NCI-H146 treated with DMSO at 0.1 percent for 48 hours (cell line): ENCODE results near the gene ASXL3.

Experiments used
- DNase-seq: peaks from one replicate; lab custom pipeline; 2025; ENCODE audit not compliant: unreplicated experiment; lab: John Stamatoyannopoulos, UW

Gene ASXL3

DNA sequence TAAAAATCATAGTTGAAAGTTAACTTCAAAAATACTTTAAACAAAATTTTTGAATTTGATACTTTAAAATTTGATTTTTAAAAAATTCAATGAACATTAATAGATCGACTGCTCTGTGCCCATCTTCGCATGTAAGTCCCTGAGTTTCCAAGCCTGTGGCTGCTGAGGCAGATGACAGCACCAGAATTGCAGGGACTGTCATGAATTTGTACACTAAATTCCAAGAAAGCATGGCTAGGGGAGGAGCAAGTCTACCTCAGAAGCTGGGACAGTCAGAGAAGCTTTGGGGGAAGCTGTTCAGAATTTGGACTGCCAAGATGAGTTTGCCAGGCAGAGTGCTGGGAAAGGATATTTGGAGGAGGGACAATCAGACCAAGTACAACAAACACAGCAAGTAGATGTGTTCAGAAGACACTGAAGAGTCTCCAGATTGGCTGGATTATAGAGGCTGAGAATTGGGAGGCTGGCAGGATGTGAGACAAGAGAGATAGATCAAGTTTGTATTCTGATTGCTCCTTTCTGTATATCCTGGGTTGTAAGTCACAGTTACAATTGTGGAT lies 79.0 kb downstream of the ASXL3 start:
- no peak for DNase-seq

DNA sequence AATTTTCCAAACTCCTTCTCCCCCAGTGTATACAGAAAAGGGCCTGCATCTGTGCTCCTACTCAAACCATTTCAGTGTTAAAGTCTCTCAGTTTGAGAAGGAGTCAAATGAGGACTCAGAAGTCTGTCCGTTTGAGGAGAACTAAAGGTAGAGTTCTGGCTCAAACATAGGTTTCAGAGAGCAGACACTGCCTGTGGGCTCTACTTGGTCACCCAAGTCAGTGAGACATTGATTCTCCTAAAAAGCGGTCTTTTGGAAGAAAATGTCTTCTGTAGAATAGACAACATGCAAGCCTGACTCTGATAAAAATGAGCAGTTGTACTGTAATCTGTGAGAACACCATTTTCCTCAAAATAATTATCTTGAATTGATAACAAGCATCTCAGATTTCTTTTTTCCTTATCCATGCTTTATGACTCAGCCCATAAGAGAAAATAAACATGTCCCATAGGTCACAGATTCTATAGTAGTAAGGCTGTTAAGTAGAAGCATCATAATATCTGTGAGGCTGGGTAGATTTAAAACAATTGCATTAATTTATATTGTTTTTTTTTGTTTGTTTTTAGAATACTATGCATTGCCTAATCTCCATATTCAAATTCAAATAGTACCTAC lies 82.8 kb downstream of the ASXL3 start:
- no peak for DNase-seq

DNA sequence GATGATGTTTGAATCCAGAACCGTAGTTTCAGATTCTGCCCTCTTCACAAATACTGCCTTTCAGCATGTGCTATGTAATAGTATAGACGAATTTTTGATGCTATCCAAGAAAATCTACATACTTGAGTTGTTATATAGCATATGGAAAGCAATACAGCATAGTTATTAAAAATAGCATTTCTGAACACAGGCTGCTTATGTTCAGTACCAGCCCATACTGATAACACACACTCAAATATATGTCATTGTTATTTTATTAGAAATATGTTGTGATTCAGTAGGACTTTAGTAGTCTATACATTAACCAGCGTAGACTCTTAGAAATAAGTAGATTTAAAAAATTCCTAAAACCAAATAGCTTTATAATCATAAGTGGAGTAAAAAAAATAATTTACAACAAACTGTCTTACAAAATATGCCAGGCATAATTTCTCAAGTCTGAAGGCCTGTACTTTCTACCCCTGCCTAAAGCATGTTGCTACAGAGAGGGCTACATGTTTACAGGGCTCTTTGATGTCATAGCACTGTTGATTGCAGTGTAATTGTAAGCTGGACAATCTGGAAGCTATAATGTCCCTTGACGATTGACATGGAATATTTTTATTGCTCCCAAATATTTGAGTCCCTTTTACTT lies 86.3 kb downstream of the ASXL3 start:
- DNase-seq: no peak

DNA sequence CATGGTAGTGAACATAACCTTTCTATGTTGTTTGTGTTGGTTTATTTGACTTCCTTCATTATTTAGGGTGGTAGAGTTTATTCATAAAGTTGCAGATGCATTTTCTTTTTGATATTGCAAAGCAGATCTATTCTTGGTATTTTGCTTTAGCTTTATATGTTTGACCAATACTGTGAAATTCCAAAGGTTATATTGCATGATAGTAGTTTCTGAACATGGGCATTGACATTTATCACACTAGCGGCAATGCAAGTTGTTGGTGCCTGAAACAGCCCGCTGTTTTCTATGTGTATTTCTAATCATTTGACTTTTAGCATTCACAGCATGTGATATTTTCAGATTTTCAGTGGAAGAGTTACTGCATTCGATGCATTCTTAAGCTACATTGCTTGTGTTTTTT lies 87.2 kb downstream of the ASXL3 start:
- DNase-seq: no peak

DNA sequence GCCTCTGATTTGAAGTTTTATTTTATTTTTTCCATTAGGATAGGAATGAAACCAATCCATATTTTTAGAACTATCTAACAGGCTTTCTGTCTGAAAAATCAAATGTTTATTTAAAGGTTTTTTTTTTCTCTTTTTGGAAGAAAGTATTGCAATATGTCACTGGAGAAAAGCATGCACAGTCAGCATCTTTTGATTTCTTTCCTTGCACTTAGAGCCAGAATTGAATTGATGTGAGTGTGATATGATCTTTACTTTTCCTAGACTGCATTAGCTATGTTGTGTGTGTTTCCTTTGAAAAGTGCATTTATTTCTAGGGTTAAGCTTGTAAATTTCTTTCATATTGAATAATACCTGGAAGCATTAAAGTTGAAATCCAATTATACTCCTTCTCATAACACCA lies 87.6 kb downstream of the ASXL3 start:
- DNase-seq: no peak

DNA sequence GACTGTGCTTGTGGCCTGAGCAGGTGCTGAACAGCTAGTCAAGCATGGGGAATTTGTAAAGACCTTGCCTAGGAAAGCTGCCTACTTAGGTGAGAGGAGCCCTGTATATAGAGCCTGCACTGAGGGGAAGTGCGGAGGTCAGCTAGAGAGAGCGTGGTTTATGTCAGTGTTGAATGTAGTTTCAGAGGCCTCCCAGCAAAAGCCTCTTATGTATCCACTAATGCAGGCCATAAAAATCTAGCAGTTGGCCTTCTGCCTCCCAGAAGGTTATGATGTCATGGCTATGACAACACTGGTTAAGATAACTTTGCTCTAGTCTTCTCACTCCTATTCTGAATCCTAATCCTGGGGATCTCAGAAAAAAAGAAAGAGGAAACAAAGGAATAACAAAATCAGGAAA lies 88.9 kb downstream of the ASXL3 start:
- DNase-seq: no peak

DNA sequence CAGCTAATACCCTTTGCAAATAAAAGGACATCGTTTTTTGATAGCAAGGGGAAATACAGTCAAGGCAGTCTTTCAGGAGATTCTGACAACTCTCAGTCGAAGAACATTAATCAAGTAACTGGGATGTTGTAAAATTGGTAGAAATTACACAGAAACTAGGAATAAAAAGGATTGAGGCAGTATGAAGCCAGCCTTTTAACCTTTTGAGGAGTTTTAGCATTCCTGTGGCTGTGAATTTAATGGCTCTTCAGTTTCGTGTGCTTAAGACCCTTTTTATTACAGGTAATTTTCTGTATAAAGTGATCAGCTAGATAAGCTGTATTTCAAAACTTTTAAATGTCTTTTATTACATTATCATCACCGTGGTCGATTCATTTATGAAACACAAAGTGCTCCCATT lies 91.6 kb downstream of the ASXL3 start:
- DNase-seq: no peak

DNA sequence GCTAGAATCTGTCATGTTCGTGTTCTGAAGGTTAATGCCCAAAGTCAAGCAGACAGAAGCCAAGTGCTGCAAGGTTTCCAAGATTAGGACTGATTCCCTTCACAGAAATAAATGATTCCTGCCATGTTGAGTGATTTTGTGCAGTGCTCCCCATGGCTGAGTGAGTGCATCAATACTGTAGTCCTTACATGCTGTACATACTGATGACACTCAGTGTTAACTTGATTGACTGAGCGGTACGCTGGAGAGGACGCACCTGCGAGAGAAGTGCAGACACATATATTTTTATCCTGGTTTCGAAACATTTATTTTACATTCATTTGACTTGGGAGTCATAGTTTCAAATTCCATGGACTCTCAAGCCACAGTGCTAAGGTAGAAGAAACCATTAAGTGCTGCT lies 92.0 kb downstream of the ASXL3 start:
- no peak for DNase-seq

DNA sequence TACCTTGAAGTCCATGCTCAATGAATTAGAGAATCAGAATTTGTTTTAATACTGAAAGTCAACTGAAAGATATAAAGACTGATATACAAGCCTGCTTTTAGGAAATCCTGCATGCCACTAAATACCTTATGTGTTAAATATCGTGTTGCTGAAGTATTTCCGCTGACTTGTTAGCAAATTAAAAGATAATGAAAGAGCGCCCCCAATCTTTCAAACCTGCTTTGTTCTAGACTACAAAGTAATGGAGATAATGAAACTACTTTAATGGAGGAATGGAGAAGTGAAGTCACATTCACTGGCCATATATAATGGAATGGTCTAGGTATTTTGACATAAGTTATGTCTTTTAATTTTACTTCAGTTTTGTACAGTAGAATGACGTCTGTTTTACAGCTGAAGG lies 95.7 kb downstream of the ASXL3 start:
- no peak for DNase-seq

DNA sequence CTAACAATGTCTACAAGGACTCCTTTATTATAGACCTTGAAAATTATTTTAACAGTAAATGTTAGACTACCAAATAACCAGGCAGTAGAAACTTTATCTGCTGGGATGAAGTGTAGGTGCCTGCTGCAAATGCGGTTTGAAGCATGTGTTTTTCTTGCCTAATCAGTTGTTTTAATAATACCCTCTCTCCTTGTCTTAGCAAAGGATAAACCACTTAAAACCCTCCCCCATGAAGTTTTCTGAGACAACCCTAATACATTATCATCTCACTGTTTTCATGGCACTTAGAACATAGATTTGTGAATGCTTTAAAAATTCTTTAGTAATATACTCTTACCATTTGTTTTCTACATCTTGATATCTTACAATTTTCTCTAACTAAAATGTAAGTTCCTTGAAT lies 98.6 kb downstream of the ASXL3 start:
- DNase-seq: no peak

DNA sequence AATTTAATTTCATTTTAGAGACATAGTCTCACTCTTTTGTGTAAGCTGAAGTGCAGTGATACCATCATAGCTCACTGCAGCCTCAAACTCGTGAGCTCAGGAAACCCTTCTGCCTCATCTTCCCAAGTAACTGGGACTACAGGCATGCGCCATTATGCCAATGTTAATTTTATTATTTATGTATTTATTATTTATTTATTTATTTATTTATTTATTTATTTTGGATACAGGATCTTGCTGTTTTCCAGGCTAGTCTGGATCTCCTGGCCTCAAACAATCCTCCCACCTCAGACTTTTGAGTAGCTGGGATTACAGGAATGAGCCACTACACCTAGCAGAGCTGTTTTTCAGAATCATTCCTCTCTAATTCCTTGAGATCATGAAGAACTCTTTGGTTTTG lies 99.9 kb downstream of the ASXL3 start:
- no peak for DNase-seq

DNA sequence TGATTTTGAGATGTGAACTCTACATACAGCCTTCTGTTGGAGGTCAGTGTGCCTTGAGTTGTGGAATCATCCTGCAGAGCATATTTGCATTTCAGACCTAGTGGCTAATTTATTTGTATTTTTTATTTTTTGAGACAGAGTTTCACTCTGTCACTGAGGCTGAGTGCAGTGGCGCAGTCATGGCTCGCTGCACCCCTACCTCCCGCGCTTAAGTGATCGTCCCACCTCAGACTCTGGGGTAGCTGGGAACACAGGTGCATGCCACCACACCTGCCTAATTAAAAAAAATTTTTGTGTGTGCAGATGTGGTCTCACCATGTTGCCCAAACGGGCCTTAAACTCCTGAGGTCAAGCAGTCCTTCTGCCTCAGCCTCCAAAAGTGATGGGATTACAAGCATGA lies 104.4 kb downstream of the ASXL3 start:
- DNase-seq: no peak

DNA sequence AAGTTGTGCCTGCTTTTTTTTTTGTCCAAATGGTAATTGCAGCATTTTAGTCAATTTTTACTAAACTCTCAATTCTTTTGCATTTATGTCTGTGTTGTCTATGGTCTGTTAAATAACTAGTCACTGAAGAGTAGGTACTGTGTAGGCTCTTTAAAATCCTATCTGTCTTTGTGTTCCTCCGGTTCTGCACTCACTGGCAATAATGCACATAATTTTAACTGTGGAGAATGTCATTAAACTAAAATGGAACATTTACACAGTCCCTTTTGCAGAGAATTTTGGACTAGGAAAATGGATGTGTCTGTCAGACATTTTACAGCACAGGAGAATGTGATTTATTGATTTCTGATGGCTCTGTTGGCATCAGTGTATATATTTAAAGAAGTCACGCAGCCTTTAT lies 116.6 kb downstream of the ASXL3 start:
- no peak for DNase-seq

DNA sequence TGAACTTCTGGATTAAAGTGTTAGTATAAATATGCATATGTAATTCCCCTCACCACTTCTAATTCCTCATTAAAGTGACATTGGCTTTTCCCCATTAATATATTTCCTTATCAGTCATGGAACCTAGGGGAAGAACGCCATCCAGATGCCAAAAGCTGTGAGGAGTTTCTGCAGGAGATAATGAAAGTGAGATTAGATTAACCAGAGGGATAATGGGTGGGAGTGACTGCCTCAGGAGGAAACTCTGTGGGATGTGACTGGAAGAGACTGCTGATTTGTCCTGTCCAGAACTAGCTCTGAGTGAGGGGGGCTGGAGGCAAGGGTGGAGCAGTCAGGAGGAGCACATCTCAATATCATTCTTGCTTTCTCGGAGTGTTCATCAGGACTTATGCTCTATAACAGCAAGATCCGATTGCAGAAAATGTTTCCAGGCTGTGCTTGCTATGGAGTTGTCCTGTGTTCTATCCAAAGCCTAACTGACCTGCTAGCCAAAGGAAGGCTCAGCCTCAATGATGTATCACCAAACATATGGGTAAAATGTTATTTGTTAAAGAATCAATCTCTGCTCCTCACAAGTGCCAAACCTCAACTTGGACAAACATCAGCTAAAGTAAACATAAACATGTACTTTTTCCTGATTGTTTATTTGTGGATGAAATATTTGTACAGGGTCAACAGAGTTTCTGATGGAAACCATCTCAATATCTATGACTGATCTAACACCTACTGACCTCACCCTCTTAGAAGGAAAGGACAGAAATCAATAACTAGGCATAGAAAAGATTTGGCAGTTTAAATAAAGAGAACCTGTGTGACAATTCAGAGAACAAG lies 118.5 kb downstream of the ASXL3 start:
- no peak for DNase-seq

DNA sequence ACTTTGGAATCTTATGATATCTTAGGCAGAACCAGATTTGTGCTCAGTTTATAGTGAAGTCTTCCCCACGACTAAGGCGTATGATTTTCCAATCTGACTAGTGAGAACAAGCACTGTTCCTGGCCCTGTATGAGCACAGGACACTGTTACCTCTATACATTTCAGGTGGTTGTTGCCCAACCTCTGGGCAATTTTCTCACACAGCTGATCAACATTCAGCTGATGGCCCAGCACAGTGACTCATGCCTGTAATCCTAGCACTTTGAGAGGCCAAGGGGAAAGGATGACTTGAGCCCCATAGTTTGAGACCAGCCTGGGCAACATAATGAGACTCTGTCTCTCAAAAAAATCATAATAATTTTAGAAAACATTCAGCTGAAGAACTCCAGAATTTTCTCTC lies 119.5 kb downstream of the ASXL3 start:
- DNase-seq: no peak

DNA sequence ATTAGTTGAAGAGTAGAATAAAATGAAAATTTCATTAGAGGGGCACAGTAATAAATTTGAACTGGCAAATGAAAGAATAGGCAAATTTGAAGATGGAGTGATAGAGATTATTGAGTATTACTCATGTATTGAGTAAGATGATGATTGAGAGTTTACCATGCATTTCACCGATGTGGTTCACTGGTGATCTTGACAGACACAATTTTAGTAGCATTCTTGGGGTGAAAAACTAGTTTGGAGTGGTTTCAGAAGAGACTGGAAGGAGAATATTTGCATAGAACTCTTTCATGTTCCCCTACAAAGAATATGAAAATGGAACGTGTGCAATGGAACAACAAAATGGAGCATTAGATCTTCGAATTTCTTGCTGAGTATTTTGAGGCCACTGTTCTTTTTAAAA lies 121.4 kb downstream of the ASXL3 start:
- DNase-seq: no peak

DNA sequence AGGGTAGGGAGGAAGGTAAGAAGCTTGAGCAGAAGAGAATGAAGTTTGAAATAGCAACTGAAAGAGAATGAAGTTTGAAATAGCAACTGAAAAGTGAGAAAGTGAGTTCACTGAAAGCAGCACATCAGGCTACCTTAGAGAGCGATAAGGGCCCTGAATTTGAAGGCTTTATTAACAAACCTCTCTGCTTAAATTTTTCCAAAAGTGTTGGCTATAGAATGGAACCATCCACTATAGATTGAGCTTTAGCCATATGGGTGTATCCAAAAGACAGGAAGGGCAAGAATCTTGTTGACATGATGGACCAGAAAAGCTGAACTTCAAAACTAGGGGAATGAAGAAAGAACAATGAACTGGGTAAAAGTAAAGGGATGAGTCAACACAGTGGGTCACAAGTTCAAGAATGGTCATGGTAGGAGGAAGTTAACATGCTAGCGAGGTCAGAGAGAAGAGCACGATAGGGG lies 122.5 kb downstream of the ASXL3 start:
- DNase-seq: no peak

DNA sequence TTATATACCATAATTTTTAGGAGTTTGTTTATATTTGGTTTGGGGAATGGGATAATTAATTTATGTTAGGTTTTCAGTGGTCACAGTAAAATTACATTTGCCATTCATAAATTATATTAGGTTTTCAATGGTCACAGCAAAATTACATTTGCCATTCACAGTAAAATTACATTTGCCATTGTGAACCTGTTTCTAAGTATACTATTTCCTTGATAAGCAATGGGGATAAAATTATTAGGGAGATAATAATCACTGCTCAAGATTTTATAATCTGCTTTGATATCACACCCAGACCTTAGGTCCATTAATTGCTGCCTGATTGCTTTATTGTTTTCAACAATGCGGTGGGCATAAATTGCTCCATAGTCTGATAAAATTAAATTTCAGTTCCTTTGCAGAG lies 124.6 kb downstream of the ASXL3 start:
- no peak for DNase-seq

DNA sequence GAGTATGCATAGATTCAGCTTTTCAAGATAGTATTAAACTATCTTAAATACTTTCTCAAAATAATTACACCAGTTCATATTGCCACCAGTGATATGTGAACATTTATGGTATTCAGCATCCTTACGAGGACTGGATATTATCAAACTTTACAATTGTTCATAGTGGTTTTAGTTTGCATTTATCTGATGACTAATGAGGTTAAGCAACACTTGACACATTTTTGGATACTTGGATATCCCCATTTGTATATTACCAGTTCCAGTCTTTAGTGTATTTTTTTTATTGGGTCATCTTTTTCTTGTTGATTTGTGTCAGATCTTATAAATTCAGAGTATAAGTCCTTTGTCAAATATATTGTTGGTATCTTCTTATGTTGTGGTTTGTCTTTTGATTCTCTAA lies 128.4 kb downstream of the ASXL3 start:
- DNase-seq: no peak

DNA sequence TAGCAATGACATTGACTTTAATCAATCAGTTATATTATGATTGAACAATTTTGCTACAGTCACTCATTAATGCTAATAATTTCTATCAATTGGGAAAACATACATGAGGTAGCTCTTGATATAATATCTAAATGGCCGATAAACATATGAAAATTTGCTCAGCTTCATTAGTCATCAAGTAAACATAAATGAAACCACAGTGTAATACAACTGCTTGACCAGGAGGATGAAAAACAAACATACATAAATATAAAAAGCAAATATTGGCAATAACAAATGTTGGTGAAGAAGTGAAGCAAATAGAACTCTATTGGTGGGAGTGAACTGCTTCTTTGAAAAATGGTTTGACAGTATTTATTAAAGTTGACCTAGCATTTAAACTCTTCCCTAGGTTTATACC lies 130.9 kb downstream of the ASXL3 start:
- no peak for DNase-seq

DNA sequence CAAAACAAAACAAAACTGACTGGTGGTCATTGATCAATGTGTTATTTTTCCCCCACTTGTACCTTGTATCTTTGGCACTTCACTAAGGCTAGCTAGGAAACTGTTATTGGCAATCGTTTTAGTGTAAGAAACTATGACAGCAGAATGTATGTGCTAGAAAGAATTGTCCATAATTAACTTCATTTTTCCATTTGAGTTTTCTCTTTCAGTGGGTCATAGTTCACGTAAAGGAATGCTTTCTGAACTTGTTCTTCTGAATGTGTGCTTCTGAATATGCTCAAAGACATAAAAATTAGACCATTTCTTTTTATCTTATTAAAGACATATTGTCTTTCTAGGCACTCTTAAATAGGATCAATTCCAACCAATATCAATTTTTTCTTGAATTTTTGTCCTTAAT lies 132.2 kb downstream of the ASXL3 start:
- no peak for DNase-seq

DNA sequence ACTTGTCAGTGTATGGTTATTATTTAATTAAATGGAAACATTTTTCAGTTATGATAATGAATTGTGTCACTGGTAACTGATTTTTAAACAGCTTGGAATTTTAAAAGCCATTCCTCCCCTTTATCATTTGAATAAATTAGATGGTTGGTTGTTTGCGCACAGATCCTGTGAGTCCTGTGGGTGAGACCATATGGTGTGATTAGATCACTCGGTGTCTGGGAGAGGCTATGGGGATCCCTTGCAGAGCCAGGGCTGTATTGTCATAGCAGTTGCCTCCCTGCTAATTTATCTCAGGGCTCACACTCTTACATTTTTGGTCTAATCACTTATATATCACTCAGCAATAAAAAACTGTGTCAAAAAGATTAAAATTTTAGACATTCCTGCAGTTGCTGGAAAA lies 133.5 kb downstream of the ASXL3 start:
- DNase-seq: no peak
